ENCODE data around the gene PACC1.
A peak's percentile ranks its signal among the peaks of the same experiment; 100 is the strongest.

The PACC1 gene

GRCh38 chr1:212437179-212437798 lies 22.6 kb upstream of the PACC1 start:
- no peak for DNase-seq

DNA sequence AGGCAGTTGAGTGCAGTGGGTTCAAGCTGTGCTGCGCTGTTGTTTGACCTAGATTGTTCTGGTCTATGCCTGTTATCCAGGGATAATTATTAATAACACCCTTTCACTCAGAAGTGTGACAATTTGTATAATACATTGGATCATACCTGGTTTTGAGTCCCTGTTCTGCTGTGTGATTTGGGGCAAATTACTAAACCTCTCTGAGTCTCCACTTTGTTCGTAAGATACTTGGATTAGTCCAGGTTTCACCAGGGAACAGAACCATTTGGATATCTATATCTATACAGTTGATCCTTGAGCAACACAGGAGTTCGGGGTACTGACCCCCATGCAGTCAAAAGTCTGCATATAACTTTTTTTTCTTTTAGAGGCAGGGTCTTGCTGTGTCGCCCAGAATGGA lies 20.3 kb upstream of the PACC1 start:
- no peak for DNase-seq

DNA sequence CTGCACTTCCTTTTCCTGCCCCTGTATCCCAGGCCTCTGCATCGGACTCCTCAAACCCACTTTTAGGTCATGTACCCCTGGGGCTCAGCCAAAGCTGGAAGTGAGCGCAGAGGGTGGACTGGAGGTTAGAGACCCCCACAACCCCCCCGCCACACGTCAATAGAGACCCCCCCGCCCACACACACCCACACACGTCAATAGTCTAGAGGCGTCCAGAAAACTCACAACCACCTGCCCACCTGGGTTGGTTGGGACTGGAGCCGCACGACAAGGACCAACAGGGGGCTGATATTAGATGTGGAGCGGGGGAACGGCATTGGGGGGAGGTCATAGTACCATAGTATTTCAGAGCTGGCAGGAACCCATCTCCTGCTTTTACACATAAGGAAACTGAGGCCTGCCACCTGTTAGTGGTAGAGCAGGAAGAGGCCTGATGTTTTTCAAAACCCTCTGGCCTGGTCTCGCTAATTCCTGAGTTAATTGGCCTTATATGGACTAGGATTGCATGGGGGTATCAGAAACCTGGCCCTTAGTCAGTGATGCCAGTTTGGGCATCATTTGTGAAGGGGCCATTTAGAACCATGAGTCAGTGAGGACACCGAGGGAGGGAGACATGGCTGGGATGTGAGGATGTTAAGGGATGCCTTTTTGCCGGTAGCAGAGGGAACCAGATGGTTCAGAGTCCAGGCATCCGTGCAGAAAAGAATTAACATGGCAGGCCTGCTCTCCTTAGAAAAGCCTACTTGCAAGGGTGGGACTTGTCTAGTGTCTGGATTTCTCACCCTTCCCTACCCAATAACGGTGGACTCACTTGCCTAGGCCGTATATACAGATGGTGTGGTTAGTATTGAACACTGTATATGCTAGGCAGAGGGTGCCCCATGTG lies 19.1 kb upstream of the PACC1 start:
- no peak for DNase-seq

- peak; percentile 50 for DNase-seq
These were observed 18.2 kb upstream of the PACC1 start, which contains the start of gene NENF for GRCh38 chr1:212432661-212433576. Gene NENF, plus strand, starts transcription at chr1:212432920. Its CDS starts 24 bp downstream, at chr1:212432944.

DNA sequence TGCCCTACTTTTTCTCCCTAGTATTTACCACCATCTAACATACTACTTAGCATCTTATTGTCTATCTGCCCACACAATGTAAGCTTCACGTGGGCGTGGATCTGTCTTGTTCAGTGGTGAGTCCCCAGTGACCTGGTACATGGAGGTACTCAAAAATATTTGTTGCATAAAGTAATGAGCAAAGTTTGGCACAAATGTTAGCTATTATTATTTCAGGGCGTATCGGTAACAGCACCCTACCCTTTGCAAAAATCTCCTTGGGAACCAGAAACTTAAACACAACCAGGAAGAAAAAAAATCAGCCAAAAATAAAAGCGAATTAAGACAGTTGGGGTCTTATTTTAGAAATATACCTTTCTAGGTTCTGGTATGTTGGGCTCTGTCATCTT lies 17.6 kb upstream of the PACC1 start:
- no peak for DNase-seq

DNA sequence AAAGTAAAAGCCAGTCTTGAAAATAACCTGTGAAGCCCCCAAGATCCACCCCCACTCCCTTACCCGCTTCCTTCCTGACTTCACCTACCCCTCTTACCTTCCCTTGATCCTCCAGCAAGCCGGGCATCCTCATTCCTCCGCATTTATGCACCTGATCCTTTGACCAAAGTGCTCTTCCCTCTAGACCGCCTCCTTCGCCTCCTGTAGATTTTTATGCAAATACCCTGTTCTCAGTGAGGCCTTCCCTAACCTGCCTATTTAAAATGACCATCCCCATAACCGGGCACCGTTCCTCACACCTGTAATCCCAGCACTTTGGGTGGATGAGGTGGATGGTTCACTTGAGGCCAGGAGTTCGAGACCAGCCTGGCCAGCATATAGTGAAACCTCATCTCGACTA lies 17.0 kb upstream of the PACC1 start:
- no peak for DNase-seq

DNA sequence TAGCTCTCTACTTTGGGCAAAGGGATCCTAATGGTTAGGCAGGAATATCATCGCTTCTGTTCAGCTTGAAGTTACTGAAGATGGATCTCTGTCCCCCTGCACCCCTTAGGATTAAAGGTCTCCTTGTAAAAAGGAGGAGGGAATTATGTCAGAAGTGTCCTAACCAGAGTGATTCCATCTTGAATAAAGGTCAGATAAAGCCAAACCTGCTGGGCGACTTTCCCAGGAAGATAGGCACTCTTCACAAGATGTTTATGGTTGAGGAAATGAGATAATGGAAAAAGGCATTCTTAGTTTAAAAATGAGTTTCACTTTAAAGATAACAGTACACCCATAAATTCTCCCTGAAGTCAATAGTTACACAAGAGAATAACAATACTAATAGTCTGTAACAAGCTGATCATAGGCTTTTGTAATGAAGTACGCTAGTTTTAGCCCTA lies 16.3 kb upstream of the PACC1 start:
- no peak for DNase-seq

DNA sequence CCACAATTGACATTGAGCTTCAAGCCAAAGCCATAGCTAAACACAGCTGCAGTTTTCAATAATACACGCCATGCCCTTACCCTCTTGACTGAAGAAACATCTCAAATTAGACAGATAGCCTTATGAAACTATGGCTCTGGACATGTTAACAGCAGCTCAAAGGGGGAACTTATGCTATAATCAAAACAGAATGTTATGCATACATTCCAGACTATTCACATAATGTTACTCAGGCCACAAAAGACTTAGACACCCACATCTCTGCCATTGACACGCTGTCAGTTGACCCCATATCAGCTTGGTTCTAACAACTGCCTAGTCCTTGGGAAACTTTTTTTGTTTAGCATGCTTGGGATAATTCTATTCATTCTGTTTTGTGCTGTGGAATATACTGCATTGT lies 15.7 kb upstream of the PACC1 start:
- no peak for DNase-seq

GRCh38 chr1:212428496-212428895 lies 13.8 kb upstream of the PACC1 start:
- DNase-seq, result no peak

DNA sequence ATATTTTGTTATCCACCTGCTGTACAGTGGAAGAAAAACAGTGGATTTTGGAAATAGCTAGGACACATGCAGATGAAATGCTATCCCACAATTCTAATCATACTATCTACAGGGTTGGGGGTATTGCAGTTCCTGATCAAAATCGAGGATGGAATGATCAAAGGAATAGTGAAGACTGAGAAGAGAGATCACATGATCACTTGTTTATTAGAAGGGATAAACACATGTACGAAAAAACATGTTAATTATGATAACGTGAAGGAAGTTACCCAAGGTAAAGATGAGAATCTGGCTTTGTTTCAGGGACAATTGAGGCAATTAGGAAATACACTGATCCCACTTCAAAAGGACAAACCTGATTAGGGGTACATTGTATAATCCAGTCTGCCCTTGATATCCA lies 9.2 kb upstream of the PACC1 start:
- no peak for DNase-seq

DNA sequence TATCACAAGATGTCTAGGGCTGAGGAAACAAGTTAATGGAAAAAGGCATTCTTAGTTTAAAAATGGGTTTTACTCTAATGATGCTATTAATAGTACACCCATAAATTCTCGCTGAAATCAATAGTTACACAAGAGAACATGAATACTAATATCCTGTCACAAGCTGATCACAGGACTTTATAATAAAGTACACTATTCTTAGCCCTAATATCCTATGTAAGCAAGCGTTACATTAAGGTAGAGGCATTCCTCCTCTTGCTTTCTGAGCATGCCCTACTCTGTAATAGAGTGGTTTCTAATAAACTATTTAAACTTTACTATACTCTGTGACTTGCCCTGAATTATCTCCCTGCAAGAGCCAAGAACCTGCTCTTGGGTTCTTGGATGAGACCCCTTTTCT lies 6.5 kb upstream of the PACC1 start:
- no peak for DNase-seq

- no peak for DNase-seq
These were observed 588 bp upstream of the PACC1 start for GRCh38 chr1:212415107-212415841.

DNA sequence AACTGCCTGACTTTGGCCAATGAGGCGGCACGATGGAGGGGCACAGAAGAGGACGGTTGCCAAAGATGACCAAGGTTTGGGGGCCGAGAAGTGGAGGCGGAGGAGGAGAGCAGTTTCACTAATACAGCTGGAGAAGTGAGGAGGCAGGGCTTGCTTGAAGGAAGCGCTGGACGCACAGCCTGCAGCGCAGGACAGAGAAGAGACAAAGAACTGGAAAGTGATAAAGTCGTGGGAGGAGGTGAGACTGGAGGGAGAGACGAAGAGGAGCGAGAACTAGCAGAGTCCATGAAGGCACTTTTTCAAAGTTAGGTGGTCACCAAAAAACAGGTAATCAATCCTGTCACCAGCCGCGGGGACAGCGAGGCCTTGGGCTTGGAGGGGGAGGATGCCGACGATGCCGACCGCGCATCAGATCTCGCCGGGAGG lies 771 bp downstream of the PACC1 start:
- DNase-seq, result no peak

- DNase-seq, result no peak
These were observed 2.3 kb downstream of the PACC1 start for GRCh38 chr1:212412374-212412773.

GRCh38 chr1:212410231-212410820 lies 4.4 kb downstream of the PACC1 start:
- no peak for DNase-seq

DNA sequence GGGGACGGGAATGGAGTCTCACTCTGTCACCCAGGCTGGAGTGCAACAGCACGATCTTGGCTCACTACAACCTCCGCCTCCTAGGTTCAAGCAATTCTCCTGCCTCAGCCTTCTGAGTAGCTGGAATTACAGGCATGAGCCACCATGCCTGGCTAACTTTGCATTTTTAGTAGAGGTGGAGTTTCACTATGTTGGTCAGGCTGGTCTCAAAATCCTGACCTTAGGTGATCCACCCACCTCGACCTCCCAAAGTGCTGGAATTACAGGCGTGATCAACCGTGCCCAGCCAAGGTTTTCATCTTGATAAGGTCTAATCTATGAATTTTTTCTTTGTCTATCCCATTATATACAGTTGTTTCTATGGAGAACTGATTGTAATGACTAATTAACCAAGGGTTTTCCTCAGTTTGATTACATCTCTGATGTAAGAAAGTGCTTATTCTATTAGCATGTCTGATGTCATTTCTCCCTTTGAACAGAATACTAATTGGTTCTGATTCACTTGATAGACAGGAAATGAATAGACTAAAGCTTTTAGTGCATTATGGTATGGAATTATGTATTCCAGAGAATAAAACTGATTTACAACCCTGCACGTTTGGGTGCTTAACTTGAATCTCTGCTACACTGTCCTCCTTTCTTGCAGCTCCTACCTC lies 11.9 kb downstream of the PACC1 start:
- DNase-seq, result no peak

DNA sequence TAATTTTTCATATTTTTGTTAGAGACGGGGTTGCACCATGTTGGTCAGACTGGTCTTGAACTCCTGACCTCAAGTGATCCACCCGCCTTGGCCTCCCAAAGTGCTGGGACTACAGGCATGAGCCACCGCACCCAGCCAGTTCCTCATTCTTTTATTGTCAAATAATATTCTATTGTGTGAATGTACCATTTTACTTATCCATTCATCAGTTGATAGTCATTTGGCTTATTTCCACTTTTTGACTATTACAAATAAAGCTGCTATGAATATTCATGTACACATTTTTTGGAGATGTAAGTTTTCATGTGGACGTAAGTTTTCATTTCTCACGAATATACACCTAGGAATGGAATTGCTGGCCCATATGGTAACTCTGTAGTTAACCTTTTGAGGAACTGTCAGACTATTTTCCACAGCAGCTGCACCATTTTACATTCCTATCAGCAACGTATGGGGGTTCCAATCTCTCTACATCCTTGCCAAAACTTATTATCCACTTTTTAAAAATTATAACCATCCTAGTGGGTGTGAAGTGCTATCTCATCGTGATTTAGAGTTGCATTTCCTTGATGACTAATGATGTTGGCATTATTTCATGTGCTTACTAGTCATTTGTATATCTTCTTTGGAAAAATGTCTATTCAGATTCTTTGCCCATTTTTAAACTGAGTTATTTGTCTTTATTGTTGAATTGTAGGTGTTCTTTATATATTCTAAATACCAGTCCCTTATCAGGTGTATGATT lies 12.7 kb downstream of the PACC1 start:
- no peak for DNase-seq

DNA sequence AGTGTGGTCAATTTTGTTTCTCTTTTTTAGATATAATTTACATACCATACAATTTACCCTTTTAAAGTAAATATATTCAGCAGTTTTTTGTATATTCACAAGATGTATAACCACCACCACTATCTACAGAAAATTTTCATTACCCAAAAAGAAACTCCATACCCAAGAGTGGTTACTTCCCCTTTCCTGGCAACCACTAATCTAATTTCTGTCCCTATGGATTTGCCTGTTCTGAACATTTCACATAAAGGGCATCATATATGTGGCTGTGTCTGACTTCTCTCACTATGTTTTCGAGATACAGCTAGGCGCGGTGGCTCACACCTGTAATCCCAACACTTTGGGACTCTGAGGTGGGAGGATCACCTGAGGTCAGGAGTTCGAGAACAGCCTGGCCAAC lies 13.6 kb downstream of the PACC1 start:
- no peak for DNase-seq

- no peak for DNase-seq
These were observed 17.5 kb downstream of the PACC1 start for GRCh38 chr1:212397171-212397570.

DNA sequence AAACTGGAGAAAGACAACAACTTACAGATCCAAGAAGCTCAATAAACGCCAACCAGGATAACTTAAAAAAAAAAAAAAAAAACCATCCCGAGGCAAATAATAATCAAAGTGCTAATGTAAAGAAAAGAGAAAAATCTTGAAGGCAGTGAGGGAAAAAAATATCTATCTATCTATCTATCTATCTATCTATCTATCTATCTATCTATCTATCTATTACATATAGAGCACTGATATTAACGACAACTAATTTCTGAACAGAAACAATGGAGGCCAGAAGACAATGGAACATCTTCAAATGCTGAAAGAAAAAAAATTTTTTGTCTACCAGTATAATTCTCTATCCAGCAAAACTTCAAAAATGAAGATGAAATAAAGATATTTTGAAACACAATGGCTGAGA lies 18.0 kb downstream of the PACC1 start:
- no peak for DNase-seq

All from NK-92 treated with Interleukin-12 subunit alpha and Interleukin-12 subunit beta, amount 100 ng/mL, for 24 hours (cell line).